ENCODE data around the gene SEL1L3. TPM values are rescaled to one million over a fixed set of nuclear protein-coding genes. Genes with fewer than 3 reads are reported as not detected.

The SEL1L3 gene
- total RNA-seq, 1 donor from 2014 or later, result 23.7 TPM

DNA sequence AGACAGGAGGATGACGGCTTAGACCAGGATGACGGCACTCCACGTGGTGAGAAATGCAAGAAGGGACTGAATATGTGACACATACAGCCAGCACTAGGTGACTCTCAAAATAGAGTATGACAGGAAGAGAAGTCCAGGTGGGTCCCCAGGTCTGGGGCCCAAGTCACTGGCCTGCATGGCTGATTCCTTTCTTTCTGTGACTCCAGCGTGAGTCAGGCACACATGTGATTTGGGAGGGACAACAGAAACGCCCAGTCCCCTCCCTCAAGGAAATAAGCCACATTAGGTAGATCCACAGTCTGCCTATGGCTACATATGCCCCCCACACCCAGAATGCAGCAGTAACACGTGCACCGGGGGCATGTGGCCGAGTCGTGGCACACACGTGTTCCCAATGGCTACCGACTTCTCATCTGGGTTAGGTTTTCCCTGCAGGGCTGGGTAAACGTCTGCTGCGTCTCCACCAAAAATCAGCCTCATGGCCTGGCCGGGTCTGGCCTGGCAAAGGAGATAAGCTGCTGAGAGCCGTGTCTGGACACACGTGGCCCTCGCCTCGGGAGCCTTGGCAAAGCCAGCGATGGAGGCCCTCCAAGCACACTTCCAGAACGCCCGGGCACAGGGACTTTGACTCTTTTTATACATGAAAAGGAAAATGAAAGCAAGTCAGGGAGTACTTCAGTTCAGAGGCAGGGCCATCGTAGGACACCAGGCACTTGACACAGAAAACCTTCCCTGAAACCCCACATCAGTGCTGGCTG is 19.3 kb downstream of the SEL1L3 start:
- no peak for DNase-seq
- Mint-ChIP-seq H3K4me1 (ENCODE audit: low read depth, unreplicated experiment) (peaks cover 2% of the 10 kb centered on the region), H3K27me3 (ENCODE audit: unreplicated experiment) (no peaks in the 10 kb centered on the region), H3K27ac (ENCODE audit: unreplicated experiment) (no peak overlapping the region), H3K9me3 (ENCODE audit: unreplicated experiment) (peaks cover 6% of the 10 kb centered on the region), H3K36me3 (ENCODE audit: unreplicated experiment) (peaks cover 4% of the 10 kb centered on the region), H3K4me3 (ENCODE audit: unreplicated experiment) (no peak overlapping the region)
- TF ChIP-seq, protein P1, sequence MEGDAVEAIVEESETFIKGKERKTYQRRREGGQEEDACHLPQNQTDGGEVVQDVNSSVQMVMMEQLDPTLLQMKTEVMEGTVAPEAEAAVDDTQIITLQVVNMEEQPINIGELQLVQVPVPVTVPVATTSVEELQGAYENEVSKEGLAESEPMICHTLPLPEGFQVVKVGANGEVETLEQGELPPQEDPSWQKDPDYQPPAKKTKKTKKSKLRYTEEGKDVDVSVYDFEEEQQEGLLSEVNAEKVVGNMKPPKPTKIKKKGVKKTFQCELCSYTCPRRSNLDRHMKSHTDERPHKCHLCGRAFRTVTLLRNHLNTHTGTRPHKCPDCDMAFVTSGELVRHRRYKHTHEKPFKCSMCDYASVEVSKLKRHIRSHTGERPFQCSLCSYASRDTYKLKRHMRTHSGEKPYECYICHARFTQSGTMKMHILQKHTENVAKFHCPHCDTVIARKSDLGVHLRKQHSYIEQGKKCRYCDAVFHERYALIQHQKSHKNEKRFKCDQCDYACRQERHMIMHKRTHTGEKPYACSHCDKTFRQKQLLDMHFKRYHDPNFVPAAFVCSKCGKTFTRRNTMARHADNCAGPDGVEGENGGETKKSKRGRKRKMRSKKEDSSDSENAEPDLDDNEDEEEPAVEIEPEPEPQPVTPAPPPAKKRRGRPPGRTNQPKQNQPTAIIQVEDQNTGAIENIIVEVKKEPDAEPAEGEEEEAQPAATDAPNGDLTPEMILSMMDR (IDR thresholded peaks at IDR 0.05; ENCODE audit: partially characterized antibody, unreplicated experiment), result no peak

DNA sequence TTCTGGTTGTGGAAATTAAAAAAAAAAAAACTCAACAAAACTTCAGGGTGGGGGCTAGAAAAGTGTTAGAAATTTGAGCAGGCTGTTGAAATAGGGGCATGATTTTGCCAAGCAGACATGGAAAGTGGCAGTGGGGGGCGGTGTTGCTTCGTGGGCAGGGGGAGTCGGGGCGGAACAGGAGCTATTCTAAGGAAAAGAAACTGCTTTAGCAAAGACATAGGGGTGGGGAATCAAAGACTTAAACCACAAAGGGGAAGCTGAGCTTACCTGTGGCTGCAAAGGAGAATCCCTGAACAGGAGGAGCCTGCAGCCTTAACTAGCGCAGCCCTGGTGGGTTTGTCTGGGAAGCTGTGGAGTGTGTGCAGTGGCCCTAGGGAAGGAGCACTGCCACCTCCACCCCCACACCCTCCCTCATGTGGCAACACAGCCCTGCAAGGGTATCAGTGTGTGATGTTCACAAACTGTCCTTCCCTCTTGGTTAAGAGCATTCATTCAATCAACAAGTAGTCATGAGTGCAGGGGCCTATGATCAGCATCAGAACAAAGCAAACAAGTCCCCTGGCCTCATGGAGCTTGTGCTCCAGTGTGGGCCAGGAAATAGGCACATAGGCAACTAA is 20.5 kb downstream of the SEL1L3 start:
- H3K4me1 Mint-ChIP-seq (ENCODE audit: low read depth, unreplicated experiment), result peaks cover 2% of the 10 kb centered on the region
- H3K27me3 Mint-ChIP-seq (ENCODE audit: unreplicated experiment), result no peaks in the 10 kb centered on the region
- H3K4me3 Mint-ChIP-seq (ENCODE audit: unreplicated experiment), result no peak overlapping the region
- peaks cover 2% of the 10 kb centered on the region for H3K9me3 Mint-ChIP-seq (ENCODE audit: unreplicated experiment)
- H3K27ac Mint-ChIP-seq (ENCODE audit: unreplicated experiment), result no peak overlapping the region
- H3K36me3 Mint-ChIP-seq (ENCODE audit: unreplicated experiment), result peaks cover 4% of the 10 kb centered on the region
- TF ChIP-seq, protein P1 (IDR thresholded peaks at IDR 0.05; ENCODE audit: partially characterized antibody, unreplicated experiment), result no peak
- no peak for DNase-seq

DNA sequence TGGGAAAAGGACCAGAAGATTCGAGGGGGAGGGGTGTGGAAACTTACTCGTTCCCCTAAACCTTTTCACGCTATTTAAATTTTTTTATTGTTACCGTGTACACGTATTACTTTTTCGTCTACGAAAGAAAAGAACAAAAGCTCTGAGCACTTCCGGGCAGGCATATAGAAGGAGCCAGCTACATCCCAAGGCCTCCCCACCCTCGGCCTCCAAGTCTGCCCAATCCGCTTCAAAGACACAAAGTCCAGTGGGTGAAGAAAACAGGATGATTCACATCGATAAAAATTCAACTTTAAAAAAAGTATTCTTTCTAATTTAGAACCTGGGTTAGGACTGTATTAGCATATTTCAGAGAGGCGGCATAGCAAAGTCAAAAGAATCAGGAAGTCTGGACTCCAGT is 23.1 kb downstream of the SEL1L3 start:
- Mint-ChIP-seq H3K27me3 (ENCODE audit: unreplicated experiment) (no peaks in the 10 kb centered on the region), H3K9me3 (ENCODE audit: unreplicated experiment) (peaks cover 2% of the 10 kb centered on the region), H3K27ac (ENCODE audit: unreplicated experiment) (no peak overlapping the region), H3K4me1 (ENCODE audit: low read depth, unreplicated experiment) (peaks cover 9% of the 10 kb centered on the region), H3K4me3 (ENCODE audit: unreplicated experiment) (no peak overlapping the region), H3K36me3 (ENCODE audit: unreplicated experiment) (no peaks in the 10 kb centered on the region)
- no peak for DNase-seq
- TF ChIP-seq, protein P1 (IDR thresholded peaks at IDR 0.05; ENCODE audit: partially characterized antibody, unreplicated experiment), result no peak

DNA sequence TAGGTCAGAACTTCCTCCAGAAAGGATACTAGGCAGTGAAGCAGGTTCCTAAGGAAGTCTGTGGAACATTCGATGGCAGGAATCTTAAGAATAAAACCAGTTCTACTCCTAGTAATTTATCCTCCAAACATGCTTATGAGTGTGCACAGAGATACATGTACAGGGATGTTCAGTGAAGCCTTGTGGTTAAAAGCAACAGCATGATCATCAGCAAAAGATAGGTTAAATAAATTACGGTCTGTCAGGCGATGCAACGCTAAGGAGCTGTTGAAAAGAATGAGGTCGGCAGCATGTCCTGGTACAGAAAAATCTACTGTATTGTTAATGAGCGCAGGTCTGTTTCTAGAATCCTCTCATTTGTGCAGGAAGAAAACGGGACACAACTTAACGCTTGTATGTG is 23.6 kb downstream of the SEL1L3 start:
- DNase-seq, result no peak
- Mint-ChIP-seq H3K4me1 (ENCODE audit: low read depth, unreplicated experiment) (peaks cover 13% of the 10 kb centered on the region), H3K27me3 (ENCODE audit: unreplicated experiment) (no peaks in the 10 kb centered on the region), H3K36me3 (ENCODE audit: unreplicated experiment) (no peaks in the 10 kb centered on the region), H3K27ac (ENCODE audit: unreplicated experiment) (no peak overlapping the region), H3K4me3 (ENCODE audit: unreplicated experiment) (no peak overlapping the region), H3K9me3 (ENCODE audit: unreplicated experiment) (peaks cover under 1% of the 10 kb centered on the region)
- TF ChIP-seq, protein P1 (IDR thresholded peaks at IDR 0.05; ENCODE audit: partially characterized antibody, unreplicated experiment), result no peak

DNA sequence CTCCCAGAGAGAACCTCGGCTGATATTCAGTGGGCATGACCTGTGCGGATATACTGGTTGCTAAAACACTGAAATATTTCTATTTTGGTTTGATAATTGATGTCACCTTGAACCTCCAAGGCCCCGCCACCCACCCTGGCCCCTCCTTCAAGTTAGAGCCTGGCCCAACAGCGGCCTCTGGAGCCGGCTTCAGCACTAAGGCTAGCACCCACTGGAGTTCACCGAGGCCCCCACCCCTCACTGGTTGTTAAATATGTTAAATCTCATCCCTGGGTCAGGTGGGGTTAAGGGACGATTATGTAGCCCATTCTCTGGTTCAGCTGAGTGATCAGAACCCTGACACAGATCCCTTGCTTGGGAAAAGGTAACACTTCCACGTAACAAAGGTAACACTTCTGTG is 24.3 kb downstream of the SEL1L3 start:
- H3K36me3 Mint-ChIP-seq (ENCODE audit: unreplicated experiment), result no peaks in the 10 kb centered on the region
- H3K27ac Mint-ChIP-seq (ENCODE audit: unreplicated experiment), result no peak overlapping the region
- H3K9me3 Mint-ChIP-seq (ENCODE audit: unreplicated experiment), result no peaks in the 10 kb centered on the region
- DNase-seq, result no peak
- H3K27me3 Mint-ChIP-seq (ENCODE audit: unreplicated experiment), result no peaks in the 10 kb centered on the region
- peaks cover 13% of the 10 kb centered on the region for H3K4me1 Mint-ChIP-seq (ENCODE audit: low read depth, unreplicated experiment)
- TF ChIP-seq, protein P1 (IDR thresholded peaks at IDR 0.05; ENCODE audit: partially characterized antibody, unreplicated experiment), result no peak
- H3K4me3 Mint-ChIP-seq (ENCODE audit: unreplicated experiment), result no peak overlapping the region

Measured in glutamatergic neuron (in vitro differentiated cells).